Measurements from ENCODE around the gene MYO1D.

DNA sequence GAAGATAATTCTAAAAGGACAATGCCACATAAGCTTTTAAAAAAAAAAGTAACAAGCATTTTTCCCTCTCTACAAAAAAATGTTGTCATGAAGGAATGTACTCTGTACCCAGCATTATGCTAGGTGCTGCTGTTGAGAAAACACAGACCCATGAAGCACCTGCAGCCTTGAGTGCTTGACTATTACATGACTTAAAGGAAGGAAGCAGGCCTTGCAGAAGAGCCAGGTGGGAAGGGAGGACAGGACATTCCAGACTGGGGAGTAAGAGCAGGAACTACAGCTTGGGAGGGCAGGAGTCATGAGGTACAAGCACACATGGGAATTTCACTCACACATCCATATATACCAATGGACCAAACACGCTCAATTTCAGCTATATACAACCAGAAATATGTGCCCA is 3.8 kb downstream of the MYO1D start:
- TF ChIP-seq EP300 (IDR thresholded peaks at IDR 0.05) (peak in 1 of 4 donors; percentile 14), POLR2AphosphoS5 (IDR thresholded peaks at IDR 0.05) (peak in 1 of 2 donors; percentile 26), POLR2A (IDR thresholded peaks at IDR 0.05) (no peak)
- TF ChIP-seq, protein P1, sequence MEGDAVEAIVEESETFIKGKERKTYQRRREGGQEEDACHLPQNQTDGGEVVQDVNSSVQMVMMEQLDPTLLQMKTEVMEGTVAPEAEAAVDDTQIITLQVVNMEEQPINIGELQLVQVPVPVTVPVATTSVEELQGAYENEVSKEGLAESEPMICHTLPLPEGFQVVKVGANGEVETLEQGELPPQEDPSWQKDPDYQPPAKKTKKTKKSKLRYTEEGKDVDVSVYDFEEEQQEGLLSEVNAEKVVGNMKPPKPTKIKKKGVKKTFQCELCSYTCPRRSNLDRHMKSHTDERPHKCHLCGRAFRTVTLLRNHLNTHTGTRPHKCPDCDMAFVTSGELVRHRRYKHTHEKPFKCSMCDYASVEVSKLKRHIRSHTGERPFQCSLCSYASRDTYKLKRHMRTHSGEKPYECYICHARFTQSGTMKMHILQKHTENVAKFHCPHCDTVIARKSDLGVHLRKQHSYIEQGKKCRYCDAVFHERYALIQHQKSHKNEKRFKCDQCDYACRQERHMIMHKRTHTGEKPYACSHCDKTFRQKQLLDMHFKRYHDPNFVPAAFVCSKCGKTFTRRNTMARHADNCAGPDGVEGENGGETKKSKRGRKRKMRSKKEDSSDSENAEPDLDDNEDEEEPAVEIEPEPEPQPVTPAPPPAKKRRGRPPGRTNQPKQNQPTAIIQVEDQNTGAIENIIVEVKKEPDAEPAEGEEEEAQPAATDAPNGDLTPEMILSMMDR (IDR thresholded peaks at IDR 0.05): no peak
